Measurements from ENCODE around the gene OPCML.

OPCML gene

DNA sequence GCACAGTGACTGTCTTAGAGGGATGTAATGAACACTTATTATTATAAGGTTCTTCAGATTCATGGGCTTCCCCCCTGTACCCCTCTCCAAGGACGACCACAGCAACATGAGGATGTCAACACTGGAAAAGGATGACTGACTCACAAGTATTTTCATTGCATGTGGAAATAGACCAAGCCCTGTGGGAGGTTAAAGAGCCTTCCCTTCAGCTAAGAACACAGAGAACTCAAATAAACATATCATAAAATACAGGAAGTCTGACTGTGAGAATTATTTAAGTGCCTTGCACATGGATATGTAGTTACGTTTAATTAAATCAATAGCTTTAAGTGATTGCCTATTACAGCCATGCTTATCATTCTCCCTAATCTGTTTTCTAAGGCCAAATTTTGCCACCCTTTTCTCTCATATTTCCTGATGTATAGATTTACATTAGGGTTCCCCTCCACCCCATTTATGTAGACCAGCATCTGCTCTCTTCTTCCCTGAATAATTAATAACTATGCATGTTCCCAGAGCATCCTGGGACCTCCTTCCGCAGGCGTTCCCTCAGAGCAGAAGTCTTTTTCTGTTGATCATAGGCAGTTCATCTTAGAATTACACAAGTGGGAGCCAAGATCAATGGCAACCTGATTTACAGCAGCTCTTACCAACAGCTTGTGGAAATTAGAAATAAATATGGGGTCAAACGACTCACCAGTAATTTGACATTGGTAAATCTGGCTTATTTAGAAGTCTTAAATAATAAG is 226.9 kb downstream of the OPCML start:
- DNase-seq (ENCODE audit: low read depth in 1 of 2, low spot score in 1 of 2): no peak

DNA sequence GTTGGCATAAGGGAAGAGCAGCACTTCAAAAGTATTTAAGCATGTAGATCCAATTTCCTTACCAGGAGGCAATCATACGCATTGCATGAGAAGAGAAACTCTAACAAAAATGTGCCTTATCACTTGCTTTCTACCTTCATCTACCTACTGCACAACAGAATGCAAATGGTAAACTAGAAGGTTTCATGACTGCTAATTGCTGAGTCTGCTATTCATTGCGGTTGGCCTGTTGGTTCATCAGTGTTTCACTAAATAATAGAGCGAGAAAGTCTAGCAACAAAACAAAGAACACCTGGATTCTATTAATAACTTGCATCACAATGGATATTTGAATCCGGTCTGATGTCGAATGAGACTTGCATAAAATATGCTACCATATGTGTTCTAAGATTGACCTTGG is 229.0 kb downstream of the OPCML start:
- DNase-seq (ENCODE audit: low read depth in 1 of 2, low spot score in 1 of 2): no peak

DNA sequence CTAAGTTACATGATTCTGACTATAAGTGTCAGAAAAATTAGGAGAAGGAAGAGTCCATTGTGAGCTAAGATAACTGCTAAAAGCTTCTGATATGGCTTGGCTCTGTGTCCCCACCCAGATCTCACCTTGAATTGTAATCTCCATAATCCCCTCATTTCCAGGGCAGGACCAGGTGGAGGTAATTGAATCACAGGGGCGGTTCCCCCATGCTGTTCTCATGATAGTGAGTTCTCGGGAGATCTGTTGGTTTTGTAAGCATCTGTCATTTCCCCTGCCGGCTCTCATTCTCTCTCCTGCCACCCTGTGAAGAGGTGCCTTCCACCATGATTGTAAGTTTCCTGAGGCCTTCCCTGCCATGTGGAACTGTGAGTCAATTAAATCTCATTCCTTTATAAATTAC is 230.2 kb downstream of the OPCML start:
- no peak for DNase-seq (ENCODE audit: low read depth in 1 of 2, low spot score in 1 of 2)

DNA sequence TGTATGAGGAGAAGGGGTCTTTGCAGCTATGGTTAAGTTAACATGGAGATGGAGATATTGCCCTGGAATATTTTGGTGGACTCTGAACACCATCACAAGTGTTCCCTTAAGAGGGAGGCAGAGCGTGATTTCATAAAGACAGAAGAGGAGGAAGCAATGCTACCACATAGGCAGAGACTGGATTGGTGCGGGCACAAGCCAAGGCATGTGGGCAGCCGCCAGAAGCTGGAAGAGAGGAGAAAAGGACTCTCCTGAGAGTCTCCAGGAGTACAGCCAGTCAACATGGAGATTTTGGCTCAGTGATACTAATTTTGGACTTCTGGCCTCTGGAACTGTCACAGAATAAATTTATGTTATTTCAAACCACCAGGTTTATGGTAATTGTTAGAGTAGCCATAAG is 231.6 kb downstream of the OPCML start:
- DNase-seq (ENCODE audit: low read depth in 1 of 2, low spot score in 1 of 2): no peak

DNA sequence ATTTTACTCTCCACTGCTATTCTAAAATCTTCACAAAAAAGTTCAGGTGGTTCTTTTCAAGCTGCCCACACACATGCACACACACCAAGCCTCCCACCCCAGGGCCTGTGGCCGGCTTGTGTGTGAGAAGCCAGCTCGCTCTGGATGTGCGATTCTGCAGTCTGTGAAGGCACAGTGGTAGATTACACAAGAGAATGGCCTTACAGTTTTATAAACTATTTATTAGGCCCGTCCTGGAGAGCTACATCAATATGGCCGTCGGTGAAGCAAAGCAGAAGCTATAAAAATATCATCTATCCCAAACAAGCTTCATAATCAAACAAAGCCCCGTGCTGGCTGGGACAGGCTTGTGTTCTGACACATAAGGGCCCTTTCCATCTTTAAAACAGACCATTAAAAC is 240.5 kb downstream of the OPCML start:
- no peak for DNase-seq (ENCODE audit: low read depth in 1 of 2, low spot score in 1 of 2)

DNA sequence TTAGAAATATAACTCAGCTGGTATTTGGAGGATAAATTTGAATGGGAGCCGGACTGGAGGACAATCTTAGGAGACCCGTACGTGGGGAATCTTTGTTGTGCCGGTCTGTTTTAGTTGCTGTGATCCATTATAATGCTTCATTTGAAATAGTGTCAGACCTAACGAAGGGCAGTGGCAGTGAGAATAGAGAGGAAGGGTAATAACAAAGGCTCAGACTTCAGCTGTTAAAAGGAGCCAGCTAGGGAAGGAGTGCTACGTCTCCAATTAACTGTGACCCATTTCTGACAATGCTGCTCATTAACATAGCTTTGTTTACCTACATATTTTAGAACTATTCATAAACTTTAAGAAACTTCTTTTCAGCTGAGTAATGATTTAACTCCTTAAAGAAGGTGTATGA is 246.9 kb downstream of the OPCML start:
- no peak for DNase-seq (ENCODE audit: low read depth in 1 of 2, low spot score in 1 of 2)

DNA sequence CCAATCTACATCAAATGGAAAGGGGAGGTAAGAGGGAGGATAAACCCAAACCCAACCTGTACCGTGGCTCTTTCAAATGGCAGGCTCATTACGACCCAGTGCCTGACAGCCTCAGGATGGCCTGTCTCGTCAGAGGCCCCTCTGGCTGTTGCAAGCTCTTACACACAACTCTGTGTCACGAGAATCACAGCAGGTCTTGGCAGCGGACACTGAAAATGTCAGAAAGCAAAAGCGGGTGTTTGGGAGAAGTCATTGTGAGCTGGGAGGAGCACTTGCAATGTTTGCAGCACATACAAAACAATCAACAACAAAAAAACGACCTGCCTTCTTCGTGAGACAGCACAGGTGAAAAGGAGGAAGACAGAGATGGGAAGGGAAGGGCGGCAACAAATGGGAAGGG is 248.1 kb downstream of the OPCML start:
- DNase-seq (ENCODE audit: low read depth in 1 of 2, low spot score in 1 of 2): no peak

DNA sequence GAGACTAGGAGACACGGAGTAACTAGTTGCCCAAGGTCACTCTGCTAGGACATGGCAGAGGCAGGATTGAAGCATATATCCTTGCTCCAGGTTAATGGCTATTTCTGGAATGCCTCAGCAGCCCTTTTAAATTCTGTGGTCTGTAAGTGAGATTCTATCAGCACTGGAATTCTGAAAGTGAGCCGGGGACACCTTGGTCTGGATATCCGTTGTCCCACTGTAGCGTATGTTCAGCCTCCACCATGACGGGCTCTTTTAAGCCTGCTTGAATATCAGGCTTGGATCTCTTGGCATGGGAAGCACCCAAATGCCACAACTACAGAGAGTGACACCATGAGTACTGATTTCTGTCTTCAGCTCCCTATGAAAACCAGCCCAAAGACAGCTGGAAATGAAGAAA is 254.4 kb downstream of the OPCML start:
- DNase-seq (ENCODE audit: low read depth in 1 of 2, low spot score in 1 of 2): no peak

DNA sequence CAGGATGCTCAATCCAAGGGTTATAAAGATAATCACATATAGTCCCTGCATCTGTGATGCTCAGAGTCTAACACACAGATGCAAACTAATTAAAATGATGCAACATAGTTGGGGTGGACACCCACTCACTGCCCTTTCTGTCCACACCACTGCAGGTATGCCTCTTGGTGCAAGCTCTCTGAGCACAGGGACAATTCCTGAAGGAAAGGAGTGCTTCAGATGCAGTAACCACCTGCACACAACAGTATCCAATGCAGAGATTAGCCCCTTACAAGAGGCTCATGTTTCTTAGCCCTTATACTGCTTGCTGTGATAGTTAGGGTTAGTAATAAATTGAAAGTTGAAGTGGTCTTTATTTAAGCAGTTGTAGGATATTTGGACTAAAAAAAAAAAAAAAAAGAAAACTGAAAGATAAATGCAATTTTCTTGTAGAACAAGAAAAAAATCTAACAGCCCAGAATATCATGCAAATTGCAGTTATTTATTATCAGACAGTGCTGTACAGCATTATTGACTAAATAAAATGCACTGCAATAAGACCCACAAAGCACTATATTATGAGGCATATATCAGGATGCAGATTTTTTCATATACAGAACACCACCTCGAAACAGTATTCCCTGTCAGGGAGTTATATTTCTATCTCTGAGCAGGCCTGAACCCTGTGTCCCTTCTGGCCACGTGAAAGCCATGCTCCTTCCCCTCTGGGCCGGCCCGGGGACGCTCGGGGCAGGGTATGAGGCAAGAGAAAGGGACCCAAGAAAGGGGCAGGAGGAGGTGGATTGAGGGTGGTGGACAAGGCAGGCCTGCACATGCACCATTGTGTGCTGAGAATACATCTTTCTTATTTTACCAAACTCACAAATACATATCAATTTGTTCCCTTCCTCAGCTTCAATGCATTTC is 260.2 kb downstream of the OPCML start:
- DNase-seq (ENCODE audit: low read depth in 1 of 2, low spot score in 1 of 2): no peak

DNA sequence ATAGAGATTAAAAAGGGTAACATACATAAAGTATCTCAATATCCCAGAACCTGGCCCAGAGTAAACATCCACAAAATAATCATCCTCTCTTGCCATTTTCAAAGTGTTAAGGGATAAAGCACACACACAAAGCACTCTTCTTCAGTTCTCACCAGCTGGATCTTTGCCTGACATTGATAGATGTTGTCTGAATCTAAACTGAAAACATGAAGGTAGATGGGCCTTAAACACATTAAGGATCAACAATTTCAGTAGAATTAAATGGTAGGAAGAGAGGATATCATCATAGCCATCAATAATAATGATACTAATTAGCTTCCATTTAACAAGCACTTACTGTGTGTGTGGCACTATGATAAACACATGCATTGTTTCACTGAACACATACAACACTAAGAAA is 261.1 kb downstream of the OPCML start:
- DNase-seq (ENCODE audit: low read depth in 1 of 2, low spot score in 1 of 2): no peak

DNA sequence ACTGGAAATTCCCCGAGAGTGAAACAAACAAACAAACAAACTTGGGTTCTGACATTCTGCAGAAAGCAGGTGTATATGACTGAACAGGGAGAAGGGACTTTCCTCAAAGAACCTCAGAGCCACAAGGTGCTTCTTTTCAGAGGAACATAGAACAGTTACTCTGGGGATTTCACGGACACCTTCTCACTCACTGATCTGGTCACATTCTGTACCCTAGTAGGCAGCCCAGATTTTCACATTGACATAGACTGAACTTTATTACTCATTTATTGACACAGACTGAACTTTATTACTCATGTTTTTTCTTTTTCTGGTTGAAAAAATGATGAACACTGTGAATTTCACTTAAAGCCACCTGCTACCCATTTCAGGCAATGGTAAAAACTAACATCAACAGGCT is 263.0 kb downstream of the OPCML start:
- DNase-seq (ENCODE audit: low read depth in 1 of 2, low spot score in 1 of 2): no peak

DNA sequence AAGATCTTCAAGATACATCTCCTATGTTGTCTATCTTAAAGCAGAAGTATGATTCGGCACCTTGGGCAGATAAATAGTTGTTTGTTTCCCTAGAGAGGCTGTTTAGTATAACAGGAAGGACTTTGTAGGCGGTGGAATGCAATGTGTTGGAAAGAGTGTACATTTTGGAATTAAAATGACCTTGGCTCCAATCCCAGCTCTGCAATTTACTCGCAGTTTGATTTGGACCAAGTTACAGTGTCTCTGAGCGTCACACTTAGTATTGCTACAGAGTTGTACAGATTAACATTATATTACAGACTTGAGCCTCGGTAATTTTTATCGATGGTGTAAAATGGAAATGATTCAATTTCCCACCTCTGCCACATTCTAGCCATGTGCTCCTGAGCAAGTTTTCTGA is 265.3 kb downstream of the OPCML start:
- DNase-seq (ENCODE audit: low read depth in 1 of 2, low spot score in 1 of 2): no peak

DNA sequence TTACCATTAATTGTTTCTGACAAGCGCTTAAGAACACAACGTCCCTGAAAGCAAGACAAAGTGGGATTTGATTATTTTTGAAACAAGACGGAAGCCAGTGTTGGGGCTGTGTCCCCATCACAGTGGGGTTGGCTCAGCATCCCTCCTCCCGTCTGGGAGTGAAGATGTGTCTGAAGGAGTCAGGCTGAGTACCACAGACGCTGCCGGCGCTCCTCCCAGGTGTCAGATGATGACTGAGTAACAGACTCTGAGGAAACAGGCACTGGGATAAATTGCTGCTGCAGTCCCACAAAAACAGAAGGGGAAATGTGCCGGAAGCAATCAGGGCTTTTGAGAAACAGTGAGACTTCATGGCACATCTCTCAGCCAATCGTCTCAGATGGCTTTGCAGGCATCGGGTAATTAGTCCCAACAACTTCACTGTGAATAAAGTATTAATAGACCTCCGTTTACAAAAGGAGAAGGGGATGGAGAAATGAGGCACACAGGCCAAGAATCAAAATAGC is 266.7 kb downstream of the OPCML start:
- no peak for DNase-seq (ENCODE audit: low read depth in 1 of 2, low spot score in 1 of 2)

DNA sequence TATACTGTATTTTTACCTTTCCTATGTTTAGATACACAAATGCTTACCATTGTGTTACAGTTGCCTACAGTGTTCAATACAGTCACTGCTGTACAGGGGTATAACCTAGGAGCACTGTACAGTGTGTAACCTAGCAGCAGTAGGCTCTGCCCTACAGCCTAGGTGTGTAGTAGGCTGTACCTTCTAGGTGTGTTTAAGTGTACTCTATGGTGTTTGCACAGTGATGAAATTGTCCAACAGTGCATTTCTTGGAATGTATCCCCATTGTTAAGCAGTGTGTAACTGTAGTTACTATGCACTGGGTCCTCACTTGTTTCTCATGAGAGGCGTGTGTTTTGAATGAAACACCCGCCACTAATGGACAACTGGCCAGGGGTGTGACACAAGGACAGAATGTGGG is 269.0 kb downstream of the OPCML start:
- no peak for DNase-seq (ENCODE audit: low read depth in 1 of 2, low spot score in 1 of 2)

DNA sequence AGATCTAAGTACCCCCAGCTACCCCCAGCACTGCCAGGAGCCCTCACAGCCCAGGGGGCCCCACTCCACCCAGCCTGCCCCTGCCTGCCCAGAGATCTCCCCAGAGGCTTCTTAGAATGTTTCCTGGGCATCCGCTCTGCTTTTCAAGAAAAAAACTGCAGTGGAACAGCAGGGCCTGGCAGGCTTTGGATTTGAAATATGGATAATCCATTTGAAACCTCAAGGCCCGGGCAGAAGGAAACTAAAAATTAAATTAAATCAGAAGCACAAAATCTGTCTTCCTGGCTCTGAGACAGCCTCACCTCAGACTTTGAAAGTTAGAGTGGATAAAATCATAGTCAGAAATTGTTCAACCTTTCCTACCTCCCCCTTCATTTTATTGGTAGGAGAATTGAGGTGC is 273.6 kb downstream of the OPCML start:
- DNase-seq (ENCODE audit: low read depth in 1 of 2, low spot score in 1 of 2): no peak

DNA sequence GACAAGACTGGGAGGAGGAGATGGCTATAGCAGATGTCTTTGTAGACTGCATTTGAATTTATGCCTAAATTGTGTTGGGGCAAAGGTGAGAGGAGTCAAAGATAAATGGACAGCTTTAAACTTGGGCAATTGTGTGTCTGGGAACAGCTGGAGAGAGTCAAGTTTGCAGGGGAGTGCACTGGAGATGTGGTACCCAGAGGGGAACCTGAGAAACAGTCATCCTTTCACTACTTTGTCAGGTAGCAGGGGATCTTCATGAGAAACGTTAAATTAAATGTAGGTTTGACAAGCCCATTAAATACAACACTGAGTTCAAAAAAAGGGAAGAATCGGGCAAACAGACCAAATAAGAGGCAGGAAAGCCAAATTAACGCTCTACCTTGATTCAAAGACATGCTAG is 277.7 kb downstream of the OPCML start:
- DNase-seq (ENCODE audit: low read depth in 1 of 2, low spot score in 1 of 2): no peak

DNA sequence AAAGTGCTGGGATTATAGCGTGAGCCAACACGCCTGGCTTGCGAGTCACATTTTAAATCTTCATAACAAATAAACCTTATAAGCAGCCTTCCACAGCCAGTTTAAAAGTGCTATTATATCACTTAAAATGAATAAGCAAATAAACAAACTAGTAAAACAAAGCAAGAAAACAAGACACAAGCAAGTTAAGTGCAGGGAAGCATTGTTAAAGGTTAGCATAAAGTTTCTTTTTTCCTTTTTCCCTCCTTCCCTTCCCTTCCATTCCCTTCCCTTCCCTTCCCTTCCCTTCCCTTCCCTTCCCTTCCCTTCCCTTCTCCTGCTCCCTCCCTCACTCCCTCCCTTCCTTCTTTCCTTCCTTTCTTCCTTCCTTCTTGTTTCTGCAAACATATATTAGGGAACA is 278.7 kb downstream of the OPCML start:
- no peak for DNase-seq (ENCODE audit: low read depth in 1 of 2, low spot score in 1 of 2)

DNA sequence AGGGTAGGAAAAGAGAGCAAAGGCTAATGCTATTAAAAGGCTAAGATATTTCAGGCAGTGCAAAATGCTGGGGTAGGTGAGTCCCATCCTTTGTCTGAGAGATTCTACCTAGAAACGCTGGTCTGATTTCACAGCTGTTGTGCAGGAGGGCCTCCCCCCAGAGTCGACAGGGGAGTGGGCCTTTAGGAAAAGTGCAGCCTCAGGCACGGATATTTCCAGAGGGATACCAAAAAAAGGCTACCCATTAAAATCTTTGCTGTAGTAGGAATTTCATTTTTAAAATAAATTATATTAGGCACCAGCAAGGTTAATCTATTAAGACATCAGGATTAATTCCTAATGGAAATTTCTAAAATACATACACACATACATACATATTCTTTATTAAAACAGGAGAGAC is 280.5 kb downstream of the OPCML start:
- no peak for DNase-seq (ENCODE audit: low read depth in 1 of 2, low spot score in 1 of 2)

DNA sequence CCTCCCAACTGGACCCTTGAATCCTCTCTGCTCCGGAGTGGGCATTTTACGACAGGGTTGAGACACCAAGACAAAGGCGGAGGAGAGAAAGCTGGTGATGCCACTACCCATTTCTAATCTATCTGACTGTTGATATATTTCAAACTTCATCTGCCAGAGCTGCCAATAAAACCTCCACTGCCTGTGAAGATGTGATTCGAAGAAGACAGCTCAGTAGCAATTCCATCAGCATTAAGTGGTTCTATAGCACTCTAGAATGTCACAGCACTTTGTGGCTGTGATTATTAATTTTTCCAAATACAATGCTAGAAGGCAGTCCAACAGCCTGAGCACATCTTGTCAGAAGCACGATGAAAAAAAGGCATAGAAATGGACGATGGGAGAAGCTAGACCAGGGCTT is 282.8 kb downstream of the OPCML start:
- no peak for DNase-seq (ENCODE audit: low read depth in 1 of 2, low spot score in 1 of 2)

DNA sequence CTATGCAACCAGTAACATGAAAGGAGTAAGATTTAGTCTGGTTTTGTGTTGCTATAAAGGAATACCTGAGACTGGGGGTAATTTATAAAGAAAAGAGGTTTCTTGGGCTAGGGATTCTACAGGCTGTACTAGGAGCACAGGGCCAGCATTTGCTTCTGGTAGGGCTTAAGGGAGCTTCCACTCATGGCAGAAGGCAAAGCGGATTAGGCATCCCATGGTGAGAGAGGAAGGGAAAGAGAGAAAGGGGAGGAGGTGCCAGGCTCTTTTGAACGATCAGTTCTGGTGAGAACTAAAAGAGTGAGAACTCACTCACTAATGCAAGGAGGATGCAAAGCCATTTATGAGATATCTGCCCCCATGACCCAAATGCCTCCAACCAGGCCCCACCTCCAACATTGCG is 283.2 kb downstream of the OPCML start:
- no peak for DNase-seq (ENCODE audit: low read depth in 1 of 2, low spot score in 1 of 2)

DNA sequence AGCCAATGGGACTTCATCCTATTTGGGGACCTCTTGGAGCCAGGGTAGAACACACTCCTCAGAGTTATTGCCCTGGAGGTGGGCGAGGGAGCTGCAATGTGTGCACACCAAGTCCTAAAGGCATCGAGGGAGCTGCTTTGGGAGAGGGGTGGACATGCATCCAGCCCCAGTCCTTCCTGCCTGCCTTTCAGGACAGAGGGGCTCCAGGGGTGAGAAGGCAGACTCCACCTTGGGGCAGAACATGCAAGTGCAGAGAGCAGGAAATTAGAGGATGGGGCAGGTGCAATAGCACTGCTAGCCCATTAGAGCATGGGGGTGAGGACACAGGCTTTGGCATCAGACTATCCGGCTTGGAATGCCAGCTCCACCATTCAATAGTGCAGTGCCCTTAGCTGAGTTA is 288.5 kb downstream of the OPCML start:
- no peak for DNase-seq (ENCODE audit: low read depth in 1 of 2, low spot score in 1 of 2)

DNA sequence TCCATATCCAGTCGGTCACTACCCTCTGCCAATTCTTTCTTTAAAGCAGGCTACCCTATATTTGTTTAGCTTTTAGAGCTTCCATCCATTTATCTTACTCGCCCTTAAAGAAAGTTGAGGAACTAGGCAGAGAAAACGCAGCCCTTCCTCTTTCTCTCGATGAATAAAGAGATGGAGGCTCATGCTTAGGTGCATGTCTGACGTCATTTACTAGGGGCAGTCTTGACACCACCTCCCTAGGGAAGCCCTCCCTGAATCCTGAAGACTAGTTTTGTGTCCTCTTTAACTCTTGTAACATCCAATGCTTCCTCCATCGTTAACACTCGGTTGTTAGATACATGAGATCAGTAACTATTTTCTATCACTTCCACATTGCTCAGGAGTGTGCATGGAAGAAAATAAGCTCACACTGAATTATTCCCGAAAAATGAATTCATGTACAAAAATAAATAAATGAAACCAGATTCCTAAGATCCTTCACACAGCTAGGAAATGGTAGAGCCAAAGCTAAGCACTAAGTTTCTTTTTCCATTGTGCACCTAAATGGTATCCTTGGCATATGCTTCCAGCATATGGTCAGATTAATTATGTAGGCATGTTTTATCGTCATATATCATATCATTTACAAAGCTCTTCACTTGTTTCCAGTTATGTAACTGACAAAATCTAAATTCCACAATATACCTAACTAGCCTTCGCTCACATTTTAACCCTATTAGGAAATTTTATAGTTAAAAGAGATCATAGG is 291.2 kb downstream of the OPCML start:
- DNase-seq (ENCODE audit: low read depth in 1 of 2, low spot score in 1 of 2): no peak
